GM19452 (cell line): ENCODE results near the gene MEI1.

Source experiments
- ATAC-seq: cut with Tn5 transposase; IDR thresholded peaks from one replicate; pipeline ENCODE4 v1.9.1; 2021; ENCODE audit not compliant: unreplicated experiment

Gene MEI1

DNA sequence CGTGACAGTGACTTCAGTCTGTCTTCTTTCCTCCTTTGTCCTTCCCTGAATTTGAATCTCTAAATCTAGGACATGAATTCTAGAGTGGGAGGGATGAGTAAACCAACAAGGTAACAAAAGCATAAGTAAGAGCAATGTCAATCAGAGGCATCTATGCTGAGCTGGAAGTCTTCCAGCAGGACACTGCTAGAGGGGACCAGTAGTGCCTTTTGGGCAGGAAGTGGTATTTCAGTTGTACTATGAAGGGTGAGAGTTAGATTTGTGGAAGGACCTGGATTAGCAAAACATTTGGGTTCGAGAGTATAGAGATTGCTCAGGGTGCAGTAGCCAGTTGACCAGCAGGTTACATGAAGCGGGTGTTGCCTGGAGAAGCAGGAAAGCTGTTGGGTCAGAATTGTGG, 40.3 kb downstream of the MEI1 start:
- ATAC-seq = no peak

DNA sequence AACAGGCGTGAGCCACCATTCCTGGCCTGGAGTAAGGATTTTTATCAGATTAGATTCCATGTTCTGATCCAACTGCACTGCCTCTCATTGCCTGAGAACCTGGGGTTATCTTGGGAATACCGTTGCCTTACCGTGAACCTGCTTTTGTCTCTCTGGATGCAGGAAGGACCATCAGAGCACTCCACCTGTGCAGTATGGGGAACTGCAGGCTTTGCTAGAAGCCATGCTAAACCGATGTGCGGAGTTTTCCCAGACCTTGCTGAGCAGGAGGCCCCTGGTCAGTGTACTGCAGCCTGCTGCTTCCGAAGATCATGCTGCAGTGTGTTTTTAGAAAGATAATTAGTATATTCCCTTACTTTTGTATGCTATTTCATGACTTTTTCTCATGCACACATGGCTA, 43.6 kb downstream of the MEI1 start:
- no peak for ATAC-seq

DNA sequence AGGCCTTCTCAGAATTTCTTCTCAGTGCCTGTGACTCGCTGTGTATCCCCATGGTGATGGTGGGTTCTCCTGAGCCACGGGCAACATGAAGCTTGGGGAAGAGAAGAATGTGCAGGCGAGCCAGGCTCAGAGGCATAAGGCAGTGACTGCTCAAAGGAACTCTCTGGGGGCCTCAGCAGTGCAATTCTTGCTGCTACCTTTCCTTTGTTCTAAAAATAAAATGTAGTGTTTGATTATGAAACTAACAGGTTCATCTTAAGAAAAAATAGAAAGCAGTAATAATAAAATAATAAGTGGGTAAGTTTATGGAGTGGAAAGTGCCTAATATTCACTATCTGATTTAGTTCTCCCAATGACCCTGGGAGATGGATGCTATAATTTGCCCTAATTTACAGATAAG, 46.7 kb downstream of the MEI1 start:
- ATAC-seq = no peak

DNA sequence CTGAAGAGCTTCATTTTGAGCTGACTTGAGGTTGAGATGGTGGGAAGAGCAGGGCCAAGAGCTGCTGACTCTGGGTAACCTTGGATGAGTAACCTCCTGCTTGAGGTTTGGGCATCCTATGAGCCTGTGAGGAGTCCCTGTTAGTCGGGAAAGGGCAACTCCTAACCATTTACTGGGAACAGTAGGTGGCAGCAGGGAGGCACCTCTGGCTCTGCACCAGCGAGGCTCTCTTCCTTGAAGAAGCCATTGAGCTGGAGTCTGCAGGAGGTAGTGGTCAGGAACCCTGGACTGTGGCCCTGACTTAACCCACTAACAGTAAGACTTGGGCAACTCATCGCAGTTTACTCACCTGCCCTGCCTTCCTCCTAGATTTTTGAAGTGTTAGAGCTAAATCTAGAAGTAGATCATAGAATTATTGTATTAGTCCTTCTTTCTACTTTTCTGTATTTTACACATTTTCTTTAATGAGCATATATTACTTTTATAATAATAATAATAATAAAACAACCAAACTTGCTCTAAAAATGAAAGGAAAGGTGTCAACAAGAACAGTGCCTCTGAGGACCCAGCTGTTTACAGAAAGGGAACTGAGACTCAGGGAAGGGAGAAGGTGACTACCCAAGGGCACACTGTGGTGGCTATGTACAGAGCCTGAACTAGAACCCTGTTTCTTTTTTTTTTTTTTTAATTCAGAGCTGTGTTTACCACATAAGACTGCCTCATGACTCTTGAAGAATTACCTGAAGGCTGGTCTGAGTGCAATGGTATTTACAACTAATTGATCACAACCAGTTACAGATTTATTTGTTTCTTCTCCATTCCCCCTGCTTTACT, 47.5 kb downstream of the MEI1 start:
- ATAC-seq = no peak

DNA sequence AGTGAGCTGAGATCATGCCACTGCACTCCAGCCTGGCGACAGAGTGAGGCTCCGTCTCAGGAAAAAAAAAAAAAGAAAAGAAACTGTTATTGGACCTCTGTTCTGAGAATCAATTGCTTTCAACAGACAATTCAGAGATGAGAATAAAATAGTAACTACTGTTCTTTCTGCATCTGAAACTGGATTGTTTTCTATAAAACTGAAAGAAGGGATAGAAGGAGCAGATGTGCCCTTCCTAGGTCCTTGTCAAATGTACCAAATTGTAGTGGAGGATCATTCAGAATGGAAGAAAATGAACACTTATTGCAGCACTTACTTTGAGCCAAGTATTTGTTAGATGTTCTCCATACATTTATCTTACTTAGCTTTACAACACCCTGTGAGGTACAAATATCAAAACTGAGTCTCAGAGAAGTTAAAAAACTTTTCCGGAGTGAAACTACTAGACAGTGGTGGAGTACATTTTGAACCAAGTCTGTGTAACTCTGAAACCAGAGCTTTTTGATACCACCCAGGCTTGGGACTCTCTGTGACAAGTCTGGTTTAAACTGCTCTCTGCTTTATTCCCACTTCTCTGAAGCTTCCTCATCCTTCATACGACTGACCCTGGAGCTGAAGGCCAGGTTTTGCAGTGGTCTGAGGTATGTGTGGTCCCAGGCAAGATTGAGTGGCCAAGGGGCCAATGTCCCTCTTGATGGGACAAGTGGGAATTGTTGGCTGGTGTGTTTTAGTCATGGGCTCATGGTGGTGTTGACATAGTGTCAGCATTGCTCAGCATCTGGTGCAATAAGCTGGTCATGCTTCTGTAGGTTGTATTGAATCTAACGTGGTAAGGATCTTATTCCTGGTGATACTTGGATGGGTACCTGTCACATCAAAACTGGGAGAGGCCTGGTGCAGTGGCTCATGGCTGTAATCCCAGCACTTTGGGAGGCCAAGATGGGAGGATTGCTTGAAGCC, 53.0 kb downstream of the MEI1 start:
- ATAC-seq = no peak

DNA sequence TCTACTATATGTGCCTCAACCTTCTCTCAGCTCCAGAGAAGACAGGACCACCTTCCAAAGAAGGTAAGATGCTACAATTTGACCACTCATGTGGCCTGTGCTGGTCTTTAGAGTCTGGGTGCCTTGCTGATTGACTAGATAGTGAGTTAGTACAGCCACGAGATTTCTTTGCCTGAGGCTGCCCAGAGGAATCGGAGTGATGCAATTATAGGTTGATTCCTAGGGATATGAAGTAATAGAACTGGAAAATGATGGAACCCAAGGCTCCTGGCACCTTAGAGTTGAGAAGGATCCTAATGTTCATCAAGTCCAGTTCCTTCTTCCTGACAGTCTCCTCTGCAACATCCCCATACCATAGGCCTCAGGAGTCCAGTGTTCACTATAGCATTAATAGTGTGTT, 54.7 kb downstream of the MEI1 start:
- ATAC-seq = no peak

DNA sequence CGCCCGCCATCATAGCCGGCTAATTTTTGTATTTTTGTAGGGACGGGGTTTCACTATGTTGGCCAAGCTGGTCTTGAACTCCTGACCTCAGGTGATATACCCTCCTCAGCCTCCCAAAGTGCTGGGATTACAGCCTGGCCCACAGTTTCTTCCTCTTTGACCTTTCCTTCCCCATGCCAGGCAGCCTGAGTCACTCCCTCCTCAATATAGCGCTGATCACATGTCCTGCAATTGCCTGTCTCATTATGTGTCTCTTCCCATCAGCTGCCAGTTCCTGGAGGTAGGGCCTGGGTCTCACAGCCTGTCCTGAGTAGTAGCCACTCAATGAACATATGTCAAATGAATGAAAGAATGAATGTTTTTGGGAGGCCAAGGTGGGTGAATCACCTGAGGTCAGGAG, 58.2 kb downstream of the MEI1 start:
- ATAC-seq = no peak

DNA sequence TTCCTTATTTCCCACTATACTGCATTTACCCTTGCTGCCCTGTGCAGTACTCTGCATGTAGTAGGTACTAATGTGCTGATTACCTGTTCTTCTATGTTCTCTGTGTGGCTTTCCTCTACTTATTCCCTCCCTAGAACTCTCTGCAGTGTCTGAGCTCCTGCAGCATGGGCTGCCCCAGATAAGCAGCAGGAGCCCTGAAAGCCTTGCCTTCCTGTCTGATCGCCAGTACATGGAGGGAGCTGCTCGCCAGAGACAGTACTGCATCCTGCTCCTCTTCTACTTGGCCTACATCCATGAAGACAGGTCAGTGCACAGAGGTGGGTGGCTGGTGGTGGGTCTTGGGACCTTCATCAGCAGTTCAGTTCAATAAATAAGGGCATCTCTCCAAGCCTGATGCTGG, 58.9 kb downstream of the MEI1 start:
- ATAC-seq = no peak

DNA sequence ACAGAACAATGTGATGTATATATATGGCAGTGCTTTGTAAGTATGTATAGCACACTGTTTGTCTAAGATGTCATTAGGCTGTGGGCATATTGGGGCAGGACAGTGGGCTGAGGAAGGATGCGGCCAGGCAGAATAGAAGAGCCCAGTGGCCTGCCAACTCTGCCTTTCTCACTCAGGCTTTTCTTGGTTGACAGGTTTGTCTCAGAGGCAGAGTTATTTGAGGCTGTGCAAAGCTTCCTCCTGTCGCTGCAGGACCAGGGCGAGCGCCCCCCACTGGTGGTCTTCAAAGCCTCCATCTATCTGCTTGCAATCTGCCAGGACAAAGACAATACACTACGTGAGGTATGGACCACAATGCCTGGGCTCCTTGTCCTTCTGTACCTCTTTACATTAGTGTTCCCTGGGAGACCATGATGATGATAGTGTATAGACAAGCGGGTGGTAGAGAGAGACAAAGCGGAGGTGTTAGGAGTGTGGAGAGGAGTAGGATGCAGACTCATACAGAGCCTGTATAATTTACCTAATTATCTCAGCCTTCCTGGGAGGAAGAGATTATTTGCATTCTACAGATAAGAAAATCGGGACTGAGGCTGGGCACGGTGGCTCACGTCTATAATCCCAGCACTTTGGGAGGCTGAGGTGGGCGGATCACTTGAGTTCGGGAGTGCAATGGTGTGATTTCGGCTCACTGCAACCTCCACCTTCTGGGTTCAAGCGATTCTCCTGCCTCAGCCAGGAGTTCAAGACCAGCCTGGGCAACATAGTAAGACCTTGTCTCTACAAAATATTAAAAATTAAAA, 63.9 kb downstream of the MEI1 start:
- ATAC-seq = no peak

DNA sequence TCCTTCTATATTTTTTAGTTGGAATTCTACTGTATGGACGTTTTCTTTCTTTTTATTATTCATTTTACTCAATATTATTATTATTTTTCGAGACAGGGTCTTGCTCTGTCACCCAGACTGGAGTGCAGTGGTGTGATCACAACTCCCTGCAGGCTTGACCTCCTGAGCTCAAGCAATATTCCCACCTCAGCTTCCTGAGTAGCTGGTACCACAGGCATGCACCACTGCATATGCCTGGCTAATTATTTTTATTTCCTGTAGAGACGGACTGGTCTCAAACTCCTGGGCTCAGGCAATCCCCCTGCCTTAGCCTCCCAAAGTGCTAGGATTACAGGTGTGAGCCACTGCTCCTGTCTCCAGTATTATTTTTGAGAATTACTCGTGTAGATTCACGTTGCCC, 67.2 kb downstream of the MEI1 start:
- no peak for ATAC-seq

DNA sequence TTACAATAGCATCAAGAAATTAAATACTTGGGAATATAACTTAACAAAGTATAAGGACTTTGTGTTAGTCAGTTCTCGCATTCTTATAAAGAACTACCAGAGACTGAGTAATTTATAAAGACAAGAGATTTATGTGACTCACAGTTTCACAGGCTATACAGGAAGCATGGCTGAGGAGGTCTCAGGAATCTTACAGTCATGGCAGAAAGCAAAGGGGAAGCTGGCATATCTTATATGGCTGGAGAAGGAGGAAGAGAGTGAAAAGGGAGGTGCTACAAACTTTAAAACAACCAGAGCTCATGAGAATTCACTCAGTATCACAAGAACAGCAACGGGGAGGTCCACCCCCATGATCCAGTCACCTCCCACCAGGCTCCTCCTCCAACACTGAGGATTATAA, 69.1 kb downstream of the MEI1 start:
- no peak for ATAC-seq

DNA sequence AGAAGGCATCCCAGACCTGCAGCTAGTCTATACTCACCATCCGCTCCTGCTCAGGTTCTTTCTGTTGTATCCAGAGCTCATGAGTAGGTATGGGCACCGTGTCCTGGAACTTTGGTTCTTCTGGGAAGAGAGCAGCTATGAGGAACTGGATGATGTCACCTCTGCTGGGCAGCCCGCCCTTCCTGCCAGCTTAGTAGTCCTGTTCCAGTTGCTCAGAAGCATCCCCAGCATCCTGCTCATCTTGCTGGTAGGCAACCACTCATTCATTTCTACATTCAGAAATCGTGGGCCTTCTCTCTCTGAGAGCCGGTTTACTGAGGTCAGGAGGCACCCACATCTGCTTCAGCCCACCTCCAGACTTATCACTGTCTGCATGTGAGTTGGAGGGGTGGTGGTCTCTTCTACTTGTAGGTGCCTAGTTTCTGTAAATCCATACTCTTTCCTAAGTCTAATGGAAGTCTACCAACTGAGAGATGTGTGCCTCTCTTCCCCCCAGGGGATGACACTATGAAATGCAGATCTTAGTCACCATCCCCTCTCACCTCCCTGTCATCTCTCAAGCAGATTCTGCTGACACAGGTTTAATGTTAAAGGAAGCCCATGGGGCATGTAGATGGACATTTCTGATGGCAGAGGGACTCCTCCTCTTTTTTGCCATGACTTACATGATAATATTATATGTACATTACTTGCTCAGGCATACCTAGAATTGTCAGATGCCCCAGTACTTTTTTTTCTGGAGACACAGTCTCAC, 71.6 kb downstream of the MEI1 start:
- ATAC-seq = no peak

DNA sequence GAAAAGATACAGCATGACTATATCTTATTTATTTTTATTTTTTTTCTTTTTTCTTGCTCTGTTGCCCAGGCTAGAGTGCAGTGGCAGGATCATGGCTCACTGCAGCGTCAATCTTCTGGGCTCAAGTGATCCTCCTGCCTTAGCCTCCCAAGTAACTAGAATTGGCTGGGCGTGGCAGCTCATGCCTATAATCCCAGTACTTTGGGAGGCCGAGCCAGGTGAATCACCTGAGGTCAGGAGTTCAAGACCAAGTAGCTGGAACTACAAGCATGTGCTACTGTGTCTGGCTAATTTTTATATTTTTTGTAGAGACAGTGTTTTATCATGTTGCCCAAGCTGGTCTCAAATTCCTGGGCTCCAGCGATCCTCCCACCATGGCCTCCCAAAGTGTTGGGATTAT, 72.9 kb downstream of the MEI1 start:
- ATAC-seq = no peak

DNA sequence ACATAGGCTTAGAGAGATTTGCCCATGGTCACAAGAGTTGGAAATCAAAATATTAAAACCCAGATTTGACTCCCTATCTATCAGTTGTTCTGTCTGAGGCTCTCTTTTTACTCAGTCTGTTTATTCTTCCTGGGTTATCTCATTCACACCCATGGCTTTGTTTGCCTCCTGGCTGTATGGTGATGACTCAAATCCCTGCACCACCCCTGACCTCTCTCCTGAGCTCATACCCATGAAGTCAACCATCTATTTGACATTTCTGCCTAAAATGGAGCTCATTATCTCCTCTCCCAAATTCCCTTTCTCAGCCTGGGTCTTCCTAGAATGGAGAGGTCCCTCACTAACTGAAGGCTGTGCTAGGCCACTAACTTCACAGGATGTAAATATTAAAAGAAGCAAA, 73.3 kb downstream of the MEI1 start:
- no peak for ATAC-seq

DNA sequence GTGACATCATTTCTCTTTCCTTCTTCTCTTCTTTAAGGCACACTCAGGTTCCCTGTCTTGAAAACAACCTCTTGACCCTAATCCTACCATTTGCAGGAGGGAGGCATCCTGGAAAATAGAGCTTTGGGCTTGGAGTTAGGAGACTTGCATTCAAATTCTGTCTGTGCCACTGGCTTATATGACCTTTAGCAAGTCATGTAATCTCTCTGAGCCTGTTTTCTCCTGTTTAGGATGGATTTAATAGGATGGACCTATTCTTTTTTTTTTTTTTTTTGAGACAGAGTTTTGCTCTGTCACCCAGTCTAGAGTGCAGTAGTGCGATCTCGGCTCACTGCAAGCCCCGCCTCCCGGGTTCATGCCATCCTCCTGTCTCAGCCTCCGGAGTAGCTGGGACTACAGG, 76.0 kb downstream of the MEI1 start:
- no peak for ATAC-seq

DNA sequence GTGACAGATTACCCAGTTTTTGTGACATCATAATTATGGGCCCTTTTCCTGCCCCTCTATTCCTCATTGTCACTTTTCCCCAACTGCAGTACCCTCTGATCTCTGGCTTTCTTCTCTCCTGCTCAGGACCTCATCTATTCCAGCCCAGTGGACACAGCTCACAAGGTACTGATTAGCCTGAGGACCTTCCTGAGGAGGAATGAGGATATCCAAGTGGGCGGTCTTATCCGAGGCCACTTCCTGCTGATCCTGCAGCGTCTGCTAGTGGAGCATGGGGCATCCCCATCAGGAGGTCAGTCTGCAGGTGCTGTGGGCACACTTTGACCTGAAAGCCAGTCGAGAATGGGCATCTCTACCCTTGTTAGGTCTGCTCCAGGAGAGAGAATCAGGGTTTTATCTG, 76.7 kb downstream of the MEI1 start:
- no peak for ATAC-seq

DNA sequence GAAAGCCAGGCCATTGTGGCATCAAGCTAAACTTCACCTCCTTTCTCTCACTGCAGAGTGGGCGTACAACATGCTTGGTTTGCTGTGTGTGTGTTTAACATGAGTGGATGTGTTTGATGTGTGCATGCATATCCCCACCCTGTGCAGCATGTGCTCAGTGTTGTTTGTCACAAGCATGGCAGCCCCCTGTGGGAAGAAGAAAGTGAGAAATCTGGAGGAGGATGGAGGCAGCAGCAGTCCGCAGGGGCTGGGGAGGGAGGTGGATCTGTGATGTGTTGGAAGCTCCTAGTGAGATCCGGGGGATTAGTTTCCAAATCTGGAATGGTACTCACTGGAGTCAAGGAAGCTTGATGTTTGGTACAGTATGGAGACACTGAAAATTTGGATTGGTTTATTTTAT, 77.1 kb downstream of the MEI1 start:
- no peak for ATAC-seq

DNA sequence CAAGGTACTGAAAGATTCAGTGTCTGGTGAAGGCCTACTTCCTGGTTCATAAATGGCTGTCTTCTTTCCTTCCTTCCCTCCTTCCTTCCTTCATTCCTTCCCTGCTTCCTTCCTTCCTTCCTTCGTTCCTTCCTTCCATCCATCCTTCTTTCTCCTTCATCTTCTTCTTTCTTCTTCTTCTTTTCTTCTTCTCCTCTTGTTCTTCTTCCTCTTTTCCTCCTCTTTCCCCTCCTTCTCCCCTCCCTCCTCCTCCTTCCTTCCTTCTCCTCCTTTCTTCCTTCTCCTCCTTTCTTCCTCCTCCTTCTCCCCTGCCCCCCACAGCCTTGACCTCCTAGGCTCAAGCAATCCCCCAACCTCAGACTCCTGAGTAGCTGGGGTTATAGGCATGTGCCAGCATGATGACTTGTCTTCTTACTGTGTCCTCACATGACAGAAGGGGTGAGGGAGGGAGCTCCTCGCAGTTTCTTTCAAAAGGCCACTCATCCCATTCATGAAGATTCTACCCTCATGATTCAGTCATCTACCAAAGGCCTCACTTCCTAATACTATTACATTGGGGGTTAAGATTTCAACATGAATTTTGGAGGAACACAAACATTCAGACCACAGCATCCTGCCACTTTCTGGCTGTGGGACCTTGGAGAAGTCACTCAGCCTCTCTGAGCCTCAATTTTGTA, 78.6 kb downstream of the MEI1 start:
- ATAC-seq = no peak

DNA sequence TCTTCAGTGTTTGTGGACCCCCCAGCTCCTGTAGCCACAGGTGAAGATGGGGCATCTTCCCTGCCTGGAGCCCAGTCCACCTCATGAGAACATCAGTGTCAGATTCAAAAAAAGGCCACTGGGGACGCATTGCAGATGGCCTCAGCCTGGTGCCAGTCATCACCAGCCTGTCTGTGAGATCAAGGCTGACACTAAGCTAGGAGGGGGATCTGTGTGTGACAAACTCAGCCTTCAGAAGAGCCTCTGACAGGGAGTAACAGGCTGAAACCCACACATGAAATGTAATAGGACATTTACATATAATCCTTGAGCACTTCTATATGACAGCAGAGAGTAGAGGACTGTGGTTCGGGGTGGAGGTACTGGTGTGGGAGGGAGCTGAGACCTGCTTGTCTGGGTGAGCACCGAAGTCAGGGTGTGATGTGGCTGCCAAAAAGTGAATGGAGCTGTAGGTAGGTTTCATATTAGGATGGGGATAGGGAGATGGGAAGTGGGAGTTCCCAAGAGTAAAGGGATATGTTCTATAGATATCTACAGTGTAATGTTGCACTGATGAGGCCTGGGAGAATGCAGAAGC, 80.7 kb downstream of the MEI1 start:
- ATAC-seq = no peak
